K562 (cell line): ENCODE measurements around the gene TENT5A. TPM values are rescaled to one million over a fixed set of nuclear protein-coding genes. Genes with fewer than 3 reads are reported as not detected.

Source experiments
- ATAC-seq: fragments of 200-7000 bp; cut with Tn5 transposase; 3 replicates; pipeline ENCODE4 v1.9.1; 2020; ENCODE audit warnings: moderate library complexity
- BruUV-seq: library from RNA; stranded (reverse); fragments of 400-500 nt; replicated peaks from 2 replicates; lab custom pipeline; 2021; lab: Mats Ljungman, UMichigan
- CTCF ChIA-PET: fragments of 300-600 bp; formaldehyde crosslinking; extraction: SDS; loops from one replicate; lab custom pipeline; 2021; ENCODE audit warnings: low intra/inter-chr PET ratio; lab: Yijun Ruan, JAX
- POLR2A ChIA-PET: fragments of 300-600, 350-650 bp; sonication (Branson Sonifier 250); formaldehyde crosslinking; extraction: SDS; loops from one replicate; lab custom pipeline; 2021; ENCODE audit warnings: antibody characterized with exemption, inconsistent platforms; lab: Yijun Ruan, JAX
- DNase-seq, 4 experiments: peaks; one replicate each; pipeline versions ENCODE4 v3.0.0 to v3.0.0-alpha.2; 2011 to 2018; ENCODE audit warnings: low spot score in 3 of 4, mixed read lengths in 3 of 4; ENCODE audit errors: extremely low read depth in 1 of 4
- FAIRE-seq: peaks from 2 replicates; lab custom pipeline; 2011; peaks lifted over from hg19 to GRCh38; lab: Jason Lieb, UNC
- H2AFZ ChIP-seq: 2 replicates; pipeline ENCODE4 v1.6.0; 2011; ENCODE audit warnings: low read depth, low read length, control low read depth, inconsistent platforms
- H3K27ac ChIP-seq: fragments of 200-600 bp; 3 replicates; pipeline ENCODE4 v1.8.0; 2011; ENCODE audit warnings: low read depth, mild to moderate bottlenecking, control low read depth, inconsistent platforms, low read length, moderate library complexity, mixed read lengths; ENCODE audit errors: extremely low read depth
- H3K27me3 ChIP-seq, 2 experiments: fragments of 300-600 bp in 1 of 2; 2 replicates in 1 of 2; 3 replicates in 1 of 2; pipeline versions ENCODE4 v1.6.0 to v1.8.0; 2011; ENCODE audit warnings: inconsistent platforms in 2 of 2, low read length in 2 of 2, mild to moderate bottlenecking in 1 of 2, mixed read lengths in 1 of 2, moderate library complexity in 1 of 2; ENCODE audit not compliant: control insufficient read depth in 2 of 2, insufficient read depth in 2 of 2
- H3K36me3 ChIP-seq: fragments of 300-600 bp; 3 replicates; pipeline ENCODE4 v1.8.0; 2011; ENCODE audit warnings: mild to moderate bottlenecking, low read length, inconsistent platforms; ENCODE audit not compliant: control insufficient read depth, insufficient read depth
- H3K4me1 ChIP-seq, 2 experiments: fragments of 200-600 bp in 1 of 2; replicated peaks in 1 of 2; 2 replicates in 1 of 2; 3 replicates in 1 of 2; pipeline versions ENCODE4 v1.5.1 to v1.8.0; 2011; ENCODE audit warnings: inconsistent platforms in 2 of 2, low read length in 2 of 2, mild to moderate bottlenecking in 1 of 2, mixed read lengths in 1 of 2, moderate library complexity in 1 of 2; ENCODE audit not compliant: control insufficient read depth in 2 of 2, insufficient read depth in 2 of 2
- H3K4me2 ChIP-seq: 2 replicates; pipeline ENCODE4 v1.6.1; 2011; ENCODE audit warnings: low read length, control low read depth, inconsistent platforms, mixed read lengths; ENCODE audit not compliant: insufficient read depth
- H3K4me3 ChIP-seq: fragments of 200-600 bp; sonication (generic), shearing (Covaris generic); 2 replicates; pipeline ENCODE4 v1.5.1; 2016; ENCODE audit warnings: control low read depth, inconsistent platforms
- H3K79me2 ChIP-seq: fragments of 200-600 bp; 3 replicates; pipeline ENCODE4 v1.8.0; 2011; ENCODE audit warnings: low read length, inconsistent platforms; ENCODE audit not compliant: control insufficient read depth, insufficient read depth
- H3K9ac ChIP-seq, 2 experiments: 2 replicates each; pipeline versions ENCODE4 v1.6.0 to v1.6.1; 2011; ENCODE audit warnings: low read depth in 2 of 2, low read length in 2 of 2, control low read depth in 1 of 2, inconsistent platforms in 1 of 2, mild to moderate bottlenecking in 1 of 2, mixed read lengths in 1 of 2; ENCODE audit not compliant: insufficient read depth in 1 of 2
- H3K9me1 ChIP-seq: one replicate; pipeline ENCODE4 v1.6.0; 2011; ENCODE audit warnings: inconsistent platforms, mild to moderate bottlenecking, low read length, moderate library complexity; ENCODE audit not compliant: control insufficient read depth, insufficient read depth
- H3K9me3 ChIP-seq: replicated peaks from 2 replicates; pipeline ENCODE4 v1.5.1; 2011; ENCODE audit warnings: low read depth, low read length, inconsistent platforms; ENCODE audit not compliant: control insufficient read depth, insufficient read depth
- H4K20me1 ChIP-seq: replicated peaks from 2 replicates; pipeline ENCODE4 v1.6.1; 2011; ENCODE audit warnings: low read length, inconsistent platforms, mixed read lengths; ENCODE audit not compliant: control insufficient read depth, insufficient read depth
- AFF1 ChIP-seq, 2 experiments: fragments of 450-650 bp; IDR thresholded peaks; 2 replicates each; pipeline ENCODE4 v1.6.1; 2018; ENCODE audit warnings: mild to moderate bottlenecking in 2 of 2, low read depth in 1 of 2; ENCODE audit not compliant: partially characterized antibody in 2 of 2
- MYNN ChIP-seq, 2 experiments: sonication (generic); formaldehyde crosslinking in 1 of 2; IDR thresholded peaks; 2 replicates each; pipeline versions ENCODE4 v1.5.0 to v1.6.1; 2016 to 2020; ENCODE audit warnings: antibody characterized with exemption in 1 of 2, missing genetic modification reagents in 1 of 2
- NFRKB ChIP-seq: fragments of 450-650 bp; IDR thresholded peaks from 2 replicates; pipeline ENCODE4 v1.6.1; 2016; ENCODE audit warnings: low read depth
- NFYB ChIP-seq: IDR thresholded peaks from 2 replicates; pipeline ENCODE4 v1.6.1; 2011; ENCODE audit warnings: mild to moderate bottlenecking, moderate library complexity; ENCODE audit not compliant: insufficient read length; ENCODE audit errors: extremely low read depth
- PHB2 ChIP-seq: fragments of 450-650 bp; IDR thresholded peaks from 2 replicates; pipeline ENCODE4 v1.6.1; 2017; ENCODE audit warnings: low read depth
- POLR2A ChIP-seq: fragments of 450-650 bp; conservative IDR thresholded peaks from 2 replicates; pipeline ENCODE4 v1.6.1; 2016
- SAFB ChIP-seq: fragments of 200-400 bp; formaldehyde crosslinking; IDR thresholded peaks from 2 replicates; pipeline ENCODE4 v1.6.1; 2017; ENCODE audit warnings: low read depth, low read length, borderline replicate concordance
- SIX5 ChIP-seq, 2 experiments: IDR thresholded peaks; 2 replicates each; pipeline ENCODE4 v1.6.1; 2011; ENCODE audit warnings: low read length in 2 of 2, borderline replicate concordance in 1 of 2, low read depth in 1 of 2, mild to moderate bottlenecking in 1 of 2, moderate library complexity in 1 of 2; ENCODE audit not compliant: insufficient read depth in 1 of 2
- SRF ChIP-seq, 2 experiments: fragments of 250-450, 450-650 bp in 1 of 2; sonication (Bioruptor Pico) in 1 of 2; sonication (generic) in 1 of 2; formaldehyde crosslinking; IDR thresholded peaks; 2 replicates each; pipeline versions ENCODE4 v1.5.0 to v1.5.1; 2020 to 2022; ENCODE audit warnings: mild to moderate bottlenecking in 1 of 2, missing genetic modification reagents in 1 of 2
- SRSF3 ChIP-seq: fragments of 200-400 bp; formaldehyde crosslinking; IDR thresholded peaks from 2 replicates; pipeline ENCODE4 v1.6.1; 2016; ENCODE audit warnings: mild to moderate bottlenecking, low read length, moderate library complexity; ENCODE audit not compliant: insufficient read depth
- SRSF7 ChIP-seq: fragments of 200-400 bp; formaldehyde crosslinking; optimal IDR thresholded peaks from 2 replicates; pipeline ENCODE3; 2017; ENCODE audit warnings: mild to moderate bottlenecking, low read depth, low read length
- STAT5A ChIP-seq: IDR thresholded peaks from 2 replicates; pipeline ENCODE4 v1.6.1; 2012; ENCODE audit warnings: low read length, inconsistent platforms, borderline replicate concordance
- TEAD1 ChIP-seq, 2 experiments: fragments of 450-650 bp in 1 of 2; sonication (generic) in 1 of 2; formaldehyde crosslinking; IDR thresholded peaks; 2 replicates each; pipeline versions ENCODE4 v1.4.0 to v1.8.0; 2020 to 2022; ENCODE audit warnings: mild to moderate bottlenecking in 2 of 2, missing genetic modification reagents in 1 of 2
- TRIM28 ChIP-seq: fragments of 450-650 bp; IDR thresholded peaks from 2 replicates; pipeline ENCODE4 v1.6.1; 2017
- ZC3H8 ChIP-seq: fragments of 450-650 bp; IDR thresholded peaks from 2 replicates; pipeline ENCODE4 v1.6.1; 2017
- ZNF165 ChIP-seq: fragments of 250-450 bp; sonication (Bioruptor Pico); IDR thresholded peaks from 2 replicates; pipeline ENCODE4 v1.4.0; 2020; ENCODE audit warnings: borderline replicate concordance
- ZNF277 ChIP-seq: fragments of 250-450 bp; sonication (Bioruptor Pico); IDR thresholded peaks from 2 replicates; pipeline ENCODE4 v1.8.0; 2022; ENCODE audit warnings: inconsistent platforms, mild to moderate bottlenecking, moderate library complexity, borderline replicate concordance
- ZNF696 ChIP-seq: fragments of 250-450 bp; sonication (Bioruptor Pico); conservative IDR thresholded peaks from 2 replicates; pipeline ENCODE4 v1.4.0; 2020; ENCODE audit warnings: mild to moderate bottlenecking, moderate library complexity
- WGBS: fragments of 100-300 bp; shearing (Covaris generic); methylation state at CpG from one replicate; pipeline ENCODE4 v1.1.6; 2016; ENCODE audit warnings: low coverage, mixed read lengths; ENCODE audit not compliant: insufficient coverage; ENCODE audit errors: missing lambda C conversion rate; 5-methylcytosine and 5-hydroxymethylcytosine counted together
- in situ Hi-C: fragments of 300-500 bp; cut with MboI; formaldehyde crosslinking; loops from 4 replicates; pipeline ENCODE4 v1.15.0; 2018; ENCODE audit warnings: inconsistent platforms, mixed read lengths
- intact Hi-C: fragments of 100-400 bp; cut with micrococcal nuclease; formaldehyde crosslinking; loops from 2 replicates; pipeline ENCODE4 v1.14.2; 2022
- polyA plus RNA-seq, 8 experiments: library from polyadenylated mRNA; depleted of rRNA in 4 of 8; stranded (reverse) in 5 of 8; unstranded in 3 of 8; fragments of >200 nt; fragmentation: Nextera tagmentation in 2 of 8; fragmentation: Illumina TruSeq in 1 of 8; extraction: Ambion mirVana in 2 of 8; extraction: Trizol in 1 of 8; gene quantifications; 2 replicates each; pipeline versions ENCODE4 v1.2.1 to v1.2.3, GENCODE V29; 2011 to 2014; ENCODE audit warnings: inconsistent platforms in 1 of 8, missing spikeins in 1 of 8
- total RNA-seq, 7 experiments: library from RNA; depleted of rRNA in 6 of 7; stranded (reverse); fragments of >200 nt in 6 of 7; fragmentation: Illumina TruSeq in 2 of 7; extraction: Trizol in 2 of 7; gene quantifications; 2 replicates each; pipeline versions ENCODE4 v1.2.1 to v1.2.3, GENCODE V29; 2011 to 2021; ENCODE audit warnings: low replicate concordance in 1 of 7

The TENT5A gene
- total and polyA plus RNA-seq, 9 of the 15 experiments (the other 6 are each of a cell fraction or from before 2014, with no cell fraction given): 0.77 to 2.3 (median 1.3) TPM

GRCh38 chr6:81801489-81801888 is 49.0 kb upstream of the TENT5A start (continued):
- TF ChIP-seq AFF1 (IDR thresholded peaks at IDR 0.05; ENCODE audit: low read depth in 1 of 2, partially characterized antibody in 2 of 2) (no peak), NFYB (no peak), SIX5 (IDR thresholded peaks at IDR 0.05; ENCODE audit: borderline replicate concordance in 1 of 2, insufficient read depth in 1 of 2, low read depth in 1 of 2, low read length in 2 of 2) (no peak)

- Histone ChIP-seq H3K4me2 (no peak overlapping the region), H4K20me1 (no peaks in the 10 kb centered on the region), H3K27ac (no peak overlapping the region), H3K4me1 (no peaks in the 10 kb centered on the region), H3K79me2 (no peaks in the 10 kb centered on the region), H3K9me1 (no peaks in the 10 kb centered on the region), H3K9ac (no peak overlapping the region), H2AFZ (no peak overlapping the region), H3K9me3 (no peaks in the 10 kb centered on the region), H3K4me3 (no peak overlapping the region), H3K27me3 (no peaks in the 10 kb centered on the region), H3K36me3 (no peaks in the 10 kb centered on the region)
- 0% methylated on average over 3 of the region's 3 CpGs for WGBS
- no peak for ATAC-seq
- no peak for DNase-seq
- no peak for FAIRE-seq
- BruUV-seq: no TSS peak
- CTCF ChIA-PET: no interaction called here
- in situ Hi-C loops: no loop called here
- POLR2A ChIA-PET: no interaction called here
- intact Hi-C loops: no loop called here
- TF ChIP-seq PHB2 (no peak), ZNF696 (no peak), NFRKB (no peak), STAT5A (no peak), ZC3H8 (no peak), TEAD1 (CRISPR knock-in tag; IDR thresholded peaks at IDR 0.05) (no peak), POLR2A (no peak), SRSF7 (no peak), SRF (CRISPR knock-in tag; IDR thresholded peaks at IDR 0.05) (no peak), SRSF3 (no peak), ZNF277 (CRISPR knock-in tag) (no peak), MYNN (IDR thresholded peaks at IDR 0.05) (no peak), MYNN (CRISPR knock-in tag; IDR thresholded peaks at IDR 0.05) (no peak), ZNF165 (no peak), SAFB (no peak), TRIM28 (no peak)
These were observed 48.2 kb upstream of the TENT5A start for GRCh38 chr6:81800666-81801065.
